ENCODE measurements around the gene MEGF11. TPM values are rescaled to one million over a fixed set of nuclear protein-coding genes. Genes with fewer than 3 reads are reported as not detected.

The MEGF11 gene
- total RNA-seq, 1 experiment from 2014 or later: 1.2 TPM

- Histone ChIP-seq H3K27me3 (ENCODE audit: insufficient read depth, low read length) (no peaks in the 10 kb centered on the region), H3K9me3 (ENCODE audit: control insufficient read depth, low read depth, low read length) (no peaks in the 10 kb centered on the region), H4K91ac (ENCODE audit: insufficient read length, low read depth, low read length) (no peak overlapping the region), H4K5ac (ENCODE audit: insufficient read length, low read depth, low read length) (no peak overlapping the region), H2AK5ac (ENCODE audit: insufficient read length, low read length) (no peak overlapping the region), H2BK20ac (ENCODE audit: low read depth, low read length, poor library complexity, severe bottlenecking) (no peak overlapping the region), H3K4me2 (ENCODE audit: insufficient read depth, insufficient read length, low read length) (no peak overlapping the region), H3K56ac (ENCODE audit: insufficient read length, low read depth, low read length) (no peak overlapping the region), H3K23me2 (ENCODE audit: insufficient read length, low read depth, low read length, poor library complexity, severe bottlenecking) (no peaks in the 10 kb centered on the region), H3K18ac (ENCODE audit: insufficient read length, low read depth, low read length) (no peak overlapping the region), H4K20me1 (ENCODE audit: control insufficient read depth, insufficient read depth, insufficient read length) (no peaks in the 10 kb centered on the region), H2BK12ac (ENCODE audit: insufficient read length, low read depth, low read length) (no peak overlapping the region), H2AFZ (ENCODE audit: low read length) (no peak overlapping the region), H3T11ph (ENCODE audit: low read length) (no peak overlapping the region), H3K79me2 (ENCODE audit: insufficient read depth, low read length) (no peaks in the 10 kb centered on the region), H3K23ac (ENCODE audit: insufficient read length, low read depth, low read length) (no peak overlapping the region), H3K9ac (ENCODE audit: extremely low read depth, insufficient read length, low read length) (no peak overlapping the region), H3K79me1 (ENCODE audit: insufficient read depth, low read depth, low read length, poor library complexity, severe bottlenecking) (no peaks in the 10 kb centered on the region), H2BK5ac (ENCODE audit: insufficient read length, low read length) (no peak overlapping the region), H3K14ac (ENCODE audit: insufficient read depth, low read length) (no peak overlapping the region), H2BK120ac (ENCODE audit: low read depth, low read length, poor library complexity, severe bottlenecking) (no peak overlapping the region), H2BK15ac (ENCODE audit: low read depth, low read length) (no peak overlapping the region), H3K4me1 (ENCODE audit: insufficient read depth, low read length) (peaks cover 2% of the 10 kb centered on the region; the same call in 1 of the 2 replicates), H3K4ac (ENCODE audit: low read depth, low read length) (no peak overlapping the region), H4K8ac (replicated peaks; ENCODE audit: insufficient read length, low read depth, low read length) (no peak overlapping the region), H3K27ac (ENCODE audit: insufficient read length, low read depth, low read length) (no peak overlapping the region)
- TF ChIP-seq CTCF (conservative IDR thresholded peaks at IDR 0.05): no peak
- H3K9me3 Mint-ChIP-seq: no peaks in the 10 kb centered on the region
- WGBS (ENCODE audit: extremely low coverage, insufficient read length, low lambda C conversion rate): no CpG with 5 or more reads among the region's 6 CpGs
- H3K4me3 Mint-ChIP-seq: no peak overlapping the region
- no peaks in the 10 kb centered on the region for H3K36me3 Mint-ChIP-seq (ENCODE audit: insufficient read depth in 1 of 3, low read depth in 3 of 3)
- peaks cover 5% of the 10 kb centered on the region; the same call in 1 of the 2 replicates for H3K27me3 Mint-ChIP-seq (ENCODE audit: low read depth)
- no peak overlapping the region for H3K27ac Mint-ChIP-seq
- DNase-seq: no peak
- H3K4me1 Mint-ChIP-seq: peaks cover 17 to 23% of the 10 kb centered on the region in 2 experiments
Observed at GRCh38 chr15:66077320-66077663, 176.3 kb downstream of the MEGF11 start.
